ENCODE measurements around the gene DGAT2L6. TPM values are rescaled to one million over a fixed set of nuclear protein-coding genes. Genes with fewer than 3 reads are reported as not detected.

The DGAT2L6 gene
- total RNA-seq, 1 experiment from 2014 or later: not detected

Small RNA genes lying within 50 kb of the gene (small RNA-seq; reads per million reads assigned to genes)
- not detected for gene RNA5SP507

Other genes starting within 250 kb of the DGAT2L6 start
- gene AWAT2, start 127.5 kb upstream of the DGAT2L6 start, total RNA-seq (2014; rRNA removed; shearing (Covaris generic)): 0.19 and 0.23 TPM in 2 replicates
- gene OTUD6A, start 115.0 kb upstream of the DGAT2L6 start, total RNA-seq (2014; rRNA removed; shearing (Covaris generic)): not detected in 2 replicates
- 37.4 and 39.7 TPM in 2 replicates for gene IGBP1, start 44.0 kb upstream of the DGAT2L6 start, total RNA-seq (2014; rRNA removed; shearing (Covaris generic))
- gene AWAT1, start 57.2 kb downstream of the DGAT2L6 start, total RNA-seq (2014; rRNA removed; shearing (Covaris generic)): not detected in 2 replicates
- not detected in 2 replicates for gene P2RY4, start 82.7 kb downstream of the DGAT2L6 start, total RNA-seq (2014; rRNA removed; shearing (Covaris generic))
- not detected in 2 replicates for gene ARR3, start 90.9 kb downstream of the DGAT2L6 start, total RNA-seq (2014; rRNA removed; shearing (Covaris generic))
- not detected in 2 replicates for gene RAB41, start 104.7 kb downstream of the DGAT2L6 start, total RNA-seq (2014; rRNA removed; shearing (Covaris generic))
- gene PDZD11, start 112.4 kb downstream of the DGAT2L6 start, total RNA-seq (2014; rRNA removed; shearing (Covaris generic)): 59.2 and 68.4 TPM in 2 replicates
- 29.8 and 30.6 TPM in 2 replicates for gene KIF4A, start 112.6 kb downstream of the DGAT2L6 start, total RNA-seq (2014; rRNA removed; shearing (Covaris generic))
- gene GDPD2, start 245.8 kb downstream of the DGAT2L6 start, total RNA-seq (2014; rRNA removed; shearing (Covaris generic)): 0.11 TPM in 1 of 2 replicates, not detected in the other